PC-9 (cell line): Measurements from ENCODE around the gene PRIM1.

Source experiments
- EZH2 ChIP-seq: fragments of 200-600 bp; sonication (generic); IDR thresholded peaks from 2 replicates; pipeline ENCODE4 v1.8.0; 2017; ENCODE audit warnings: antibody characterized with exemption, low read depth
- TF ChIP-seq, protein P1 (sequence below): fragments of 200-600 bp; sonication (generic); conservative IDR thresholded peaks from 2 replicates; pipeline ENCODE4 v1.6.1; 2017; ENCODE audit warnings: mixed run types, antibody characterized with exemption, mild to moderate bottlenecking, moderate library complexity

DNA sequence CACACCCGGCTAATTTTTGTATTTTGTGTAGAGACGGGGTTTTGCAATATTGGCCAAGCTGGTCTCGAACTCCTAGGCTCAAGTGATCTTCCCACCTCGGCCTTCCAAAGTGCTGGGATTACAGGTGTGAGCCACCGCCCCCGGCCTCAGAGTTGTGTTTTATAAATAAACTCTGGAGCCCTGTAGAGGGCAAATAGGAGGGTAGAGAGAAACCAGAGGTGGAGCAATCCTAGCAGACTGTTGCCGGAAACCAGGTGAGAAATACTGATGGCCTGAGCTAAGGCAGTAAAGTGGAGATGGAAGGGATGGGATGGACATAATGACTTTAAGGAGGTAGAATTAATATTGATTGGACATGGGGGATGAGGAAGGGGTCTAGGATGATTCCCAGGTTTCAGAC is 8.3 kb upstream of the PRIM1 start:
- TF ChIP-seq, protein P1, sequence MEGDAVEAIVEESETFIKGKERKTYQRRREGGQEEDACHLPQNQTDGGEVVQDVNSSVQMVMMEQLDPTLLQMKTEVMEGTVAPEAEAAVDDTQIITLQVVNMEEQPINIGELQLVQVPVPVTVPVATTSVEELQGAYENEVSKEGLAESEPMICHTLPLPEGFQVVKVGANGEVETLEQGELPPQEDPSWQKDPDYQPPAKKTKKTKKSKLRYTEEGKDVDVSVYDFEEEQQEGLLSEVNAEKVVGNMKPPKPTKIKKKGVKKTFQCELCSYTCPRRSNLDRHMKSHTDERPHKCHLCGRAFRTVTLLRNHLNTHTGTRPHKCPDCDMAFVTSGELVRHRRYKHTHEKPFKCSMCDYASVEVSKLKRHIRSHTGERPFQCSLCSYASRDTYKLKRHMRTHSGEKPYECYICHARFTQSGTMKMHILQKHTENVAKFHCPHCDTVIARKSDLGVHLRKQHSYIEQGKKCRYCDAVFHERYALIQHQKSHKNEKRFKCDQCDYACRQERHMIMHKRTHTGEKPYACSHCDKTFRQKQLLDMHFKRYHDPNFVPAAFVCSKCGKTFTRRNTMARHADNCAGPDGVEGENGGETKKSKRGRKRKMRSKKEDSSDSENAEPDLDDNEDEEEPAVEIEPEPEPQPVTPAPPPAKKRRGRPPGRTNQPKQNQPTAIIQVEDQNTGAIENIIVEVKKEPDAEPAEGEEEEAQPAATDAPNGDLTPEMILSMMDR, result no peak
- TF ChIP-seq EZH2, result no peak
